Lower leg skin (tissue), 3 donors: Measurements from ENCODE around the gene WDR62.

ENCODE experiments used
- POLR2A ChIP-seq, 2 donors: fragments of 450-650 bp; IDR thresholded peaks; one replicate each; pipeline ENCODE4 v1.6.1; 2016 to 2017; ENCODE audit warnings: antibody characterized with exemption in 2 of 2, mild to moderate bottlenecking in 1 of 2, moderate library complexity in 1 of 2
- TF ChIP-seq, protein P1 (sequence below), 3 donors: fragments of 450-650 bp; IDR thresholded peaks; one replicate each; pipeline ENCODE4 v1.5.1; 2016; ENCODE audit warnings: antibody characterized with exemption in 3 of 3, mild to moderate bottlenecking in 3 of 3, moderate library complexity in 2 of 3

DNA sequence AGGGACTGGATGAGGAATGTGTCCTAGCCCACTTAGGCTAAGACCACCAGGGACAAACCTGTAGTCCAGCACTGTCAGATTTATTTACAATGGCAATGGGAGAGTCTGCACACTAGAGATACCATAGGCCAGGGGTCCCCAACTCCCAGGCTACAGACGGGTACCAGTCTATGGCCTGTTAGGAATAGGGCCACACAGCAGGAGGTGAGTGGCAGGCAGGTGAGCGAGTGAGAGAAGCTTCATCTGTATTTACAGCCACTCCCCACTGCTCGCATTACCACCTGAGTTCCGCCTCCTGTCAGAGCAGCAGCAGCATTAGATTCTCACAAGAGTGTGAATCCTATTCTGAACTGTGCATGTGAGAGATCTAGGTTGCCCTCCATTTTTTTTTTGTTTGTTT, 3.1 kb upstream of the WDR62 start:
- no peak for TF ChIP-seq POLR2A (IDR thresholded peaks at IDR 0.05)
- TF ChIP-seq, protein P1, sequence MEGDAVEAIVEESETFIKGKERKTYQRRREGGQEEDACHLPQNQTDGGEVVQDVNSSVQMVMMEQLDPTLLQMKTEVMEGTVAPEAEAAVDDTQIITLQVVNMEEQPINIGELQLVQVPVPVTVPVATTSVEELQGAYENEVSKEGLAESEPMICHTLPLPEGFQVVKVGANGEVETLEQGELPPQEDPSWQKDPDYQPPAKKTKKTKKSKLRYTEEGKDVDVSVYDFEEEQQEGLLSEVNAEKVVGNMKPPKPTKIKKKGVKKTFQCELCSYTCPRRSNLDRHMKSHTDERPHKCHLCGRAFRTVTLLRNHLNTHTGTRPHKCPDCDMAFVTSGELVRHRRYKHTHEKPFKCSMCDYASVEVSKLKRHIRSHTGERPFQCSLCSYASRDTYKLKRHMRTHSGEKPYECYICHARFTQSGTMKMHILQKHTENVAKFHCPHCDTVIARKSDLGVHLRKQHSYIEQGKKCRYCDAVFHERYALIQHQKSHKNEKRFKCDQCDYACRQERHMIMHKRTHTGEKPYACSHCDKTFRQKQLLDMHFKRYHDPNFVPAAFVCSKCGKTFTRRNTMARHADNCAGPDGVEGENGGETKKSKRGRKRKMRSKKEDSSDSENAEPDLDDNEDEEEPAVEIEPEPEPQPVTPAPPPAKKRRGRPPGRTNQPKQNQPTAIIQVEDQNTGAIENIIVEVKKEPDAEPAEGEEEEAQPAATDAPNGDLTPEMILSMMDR (IDR thresholded peaks at IDR 0.05) = no peak
